HL-60 (cell line): ENCODE results near the gene THAP5.

ENCODE experiments used
- DNase-seq, 2 experiments: peaks; one replicate each; pipeline ENCODE4 v3.0.0-alpha.2; 2010 to 2020; ENCODE audit warnings: low read depth in 1 of 2, low spot score in 1 of 2
- H3K27ac ChIP-seq: fragments of 250-450 bp; sonication (Bioruptor Pico); replicated peaks from 2 replicates; pipeline ENCODE4 v1.5.1; 2020; ENCODE audit warnings: mild to moderate bottlenecking, moderate library complexity
- H3K27me3 ChIP-seq: fragments of 250-450 bp; sonication (Bioruptor Pico); 2 replicates; pipeline ENCODE4 v1.5.1; 2021; ENCODE audit warnings: mild to moderate bottlenecking, moderate library complexity; ENCODE audit not compliant: insufficient read depth, poor library complexity, severe bottlenecking
- H3K4me3 ChIP-seq: replicated peaks from 2 replicates; pipeline ENCODE4 v1.5.1; 2011; ENCODE audit warnings: mild to moderate bottlenecking, control low read depth, low read length; ENCODE audit not compliant: insufficient read depth
- CTCF ChIP-seq: IDR thresholded peaks from one replicate; pipeline ENCODE4 v1.5.1; 2011; ENCODE audit warnings: low read length, control low read depth, inconsistent platforms; ENCODE audit not compliant: insufficient read depth
- GABPA ChIP-seq: IDR thresholded peaks from 2 replicates; pipeline ENCODE4 v1.6.1; 2012; ENCODE audit warnings: low read depth
- POLR2AphosphoS5 ChIP-seq: IDR thresholded peaks from 2 replicates; pipeline ENCODE4 v1.6.1; 2012; ENCODE audit warnings: low read depth
- SPI1 ChIP-seq: IDR thresholded peaks from 2 replicates; pipeline ENCODE4 v1.6.1; 2012; ENCODE audit warnings: low read depth, mild to moderate bottlenecking, borderline replicate concordance
- TF ChIP-seq, protein P1 (sequence below): IDR thresholded peaks from 2 replicates; pipeline ENCODE4 v1.6.1; 2012; ENCODE audit warnings: low read depth; ENCODE audit not compliant: insufficient replicate concordance

Gene THAP5

DNA sequence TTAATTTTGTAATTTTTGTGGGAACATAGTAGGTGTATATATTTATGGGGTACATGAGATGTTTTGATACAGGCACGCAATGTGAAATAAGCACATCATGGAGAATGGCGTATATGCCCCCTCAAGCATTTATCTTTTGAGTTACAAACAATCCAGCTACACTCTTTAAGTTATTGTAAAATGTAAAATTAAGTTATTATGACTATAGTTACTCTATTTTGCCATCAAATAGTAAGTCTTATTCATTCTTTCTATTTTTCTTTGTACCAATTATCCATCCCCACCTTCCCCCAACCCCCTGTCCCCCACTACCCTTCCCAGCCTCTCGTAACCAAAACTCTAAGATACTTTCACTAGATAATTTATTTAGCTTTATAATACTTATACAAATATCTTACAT lies 35.8 kb downstream of the THAP5 start:
- Histone ChIP-seq H3K27ac (no peak overlapping the region), H3K27me3 (no peaks in the 10 kb centered on the region), H3K4me3 (no peak overlapping the region)
- DNase-seq, result no peak
- TF ChIP-seq, protein P1, sequence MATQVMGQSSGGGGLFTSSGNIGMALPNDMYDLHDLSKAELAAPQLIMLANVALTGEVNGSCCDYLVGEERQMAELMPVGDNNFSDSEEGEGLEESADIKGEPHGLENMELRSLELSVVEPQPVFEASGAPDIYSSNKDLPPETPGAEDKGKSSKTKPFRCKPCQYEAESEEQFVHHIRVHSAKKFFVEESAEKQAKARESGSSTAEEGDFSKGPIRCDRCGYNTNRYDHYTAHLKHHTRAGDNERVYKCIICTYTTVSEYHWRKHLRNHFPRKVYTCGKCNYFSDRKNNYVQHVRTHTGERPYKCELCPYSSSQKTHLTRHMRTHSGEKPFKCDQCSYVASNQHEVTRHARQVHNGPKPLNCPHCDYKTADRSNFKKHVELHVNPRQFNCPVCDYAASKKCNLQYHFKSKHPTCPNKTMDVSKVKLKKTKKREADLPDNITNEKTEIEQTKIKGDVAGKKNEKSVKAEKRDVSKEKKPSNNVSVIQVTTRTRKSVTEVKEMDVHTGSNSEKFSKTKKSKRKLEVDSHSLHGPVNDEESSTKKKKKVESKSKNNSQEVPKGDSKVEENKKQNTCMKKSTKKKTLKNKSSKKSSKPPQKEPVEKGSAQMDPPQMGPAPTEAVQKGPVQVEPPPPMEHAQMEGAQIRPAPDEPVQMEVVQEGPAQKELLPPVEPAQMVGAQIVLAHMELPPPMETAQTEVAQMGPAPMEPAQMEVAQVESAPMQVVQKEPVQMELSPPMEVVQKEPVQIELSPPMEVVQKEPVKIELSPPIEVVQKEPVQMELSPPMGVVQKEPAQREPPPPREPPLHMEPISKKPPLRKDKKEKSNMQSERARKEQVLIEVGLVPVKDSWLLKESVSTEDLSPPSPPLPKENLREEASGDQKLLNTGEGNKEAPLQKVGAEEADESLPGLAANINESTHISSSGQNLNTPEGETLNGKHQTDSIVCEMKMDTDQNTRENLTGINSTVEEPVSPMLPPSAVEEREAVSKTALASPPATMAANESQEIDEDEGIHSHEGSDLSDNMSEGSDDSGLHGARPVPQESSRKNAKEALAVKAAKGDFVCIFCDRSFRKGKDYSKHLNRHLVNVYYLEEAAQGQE, result no peak
- TF ChIP-seq CTCF (no peak), GABPA (no peak), POLR2AphosphoS5 (no peak), SPI1 (no peak)

DNA sequence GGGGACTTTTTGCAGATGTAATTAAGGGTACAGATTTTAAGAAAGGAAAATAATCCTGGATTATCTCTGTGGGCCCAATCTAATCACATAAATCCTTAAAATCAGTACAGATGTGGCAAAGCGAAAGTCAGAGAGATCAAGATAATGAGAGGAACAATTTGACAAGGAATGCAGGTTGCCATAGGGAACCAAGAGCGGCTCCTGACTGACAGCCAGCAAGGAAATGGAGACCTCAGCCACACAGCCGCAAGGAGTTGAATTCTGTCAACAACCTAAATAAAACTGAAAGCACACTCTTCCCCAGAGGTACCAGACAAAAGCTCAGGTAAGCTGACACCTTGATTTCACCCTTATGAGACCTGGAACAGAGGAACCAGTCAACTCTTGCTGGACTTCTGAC lies 40.2 kb downstream of the THAP5 start:
- H3K4me3 ChIP-seq, result no peak overlapping the region
- H3K27ac ChIP-seq, result no peak overlapping the region
- no peaks in the 10 kb centered on the region for H3K27me3 ChIP-seq
- TF ChIP-seq POLR2AphosphoS5, result no peak
- no peak for TF ChIP-seq GABPA
- no peak for TF ChIP-seq SPI1
- TF ChIP-seq, protein P1, result no peak
- TF ChIP-seq CTCF, result no peak
- no peak for DNase-seq

GRCh38 chr7:108528183-108528712 lies 41.3 kb downstream of the THAP5 start:
- TF ChIP-seq, protein P1, result no peak
- TF ChIP-seq POLR2AphosphoS5, result no peak
- TF ChIP-seq CTCF, result no peak
- no peak for TF ChIP-seq SPI1
- TF ChIP-seq GABPA, result no peak
- Histone ChIP-seq H3K4me3 (no peak overlapping the region), H3K27me3 (no peaks in the 10 kb centered on the region), H3K27ac (no peak overlapping the region)
- DNase-seq, result no peak
